Tibial nerve (tissue), 4 donors: ENCODE results near the gene RPL19.

ENCODE experiments used
- CTCF ChIP-seq, 5 experiments: fragments of 200-600 bp in 3 of 5; fragments of 450-650 bp in 2 of 5; sonication (generic) in 3 of 5; IDR thresholded peaks; one replicate each; pipeline ENCODE4 v1.5.1; 2016 to 2019; ENCODE audit warnings: antibody characterized with exemption in 5 of 5, mild to moderate bottlenecking in 3 of 5, moderate library complexity in 2 of 5
- EP300 ChIP-seq, 2 donors: sonication (generic); formaldehyde crosslinking; IDR thresholded peaks; one replicate each; pipeline ENCODE4 v1.6.1; 2017; ENCODE audit warnings: antibody characterized with exemption in 2 of 2, mild to moderate bottlenecking in 1 of 2

DNA sequence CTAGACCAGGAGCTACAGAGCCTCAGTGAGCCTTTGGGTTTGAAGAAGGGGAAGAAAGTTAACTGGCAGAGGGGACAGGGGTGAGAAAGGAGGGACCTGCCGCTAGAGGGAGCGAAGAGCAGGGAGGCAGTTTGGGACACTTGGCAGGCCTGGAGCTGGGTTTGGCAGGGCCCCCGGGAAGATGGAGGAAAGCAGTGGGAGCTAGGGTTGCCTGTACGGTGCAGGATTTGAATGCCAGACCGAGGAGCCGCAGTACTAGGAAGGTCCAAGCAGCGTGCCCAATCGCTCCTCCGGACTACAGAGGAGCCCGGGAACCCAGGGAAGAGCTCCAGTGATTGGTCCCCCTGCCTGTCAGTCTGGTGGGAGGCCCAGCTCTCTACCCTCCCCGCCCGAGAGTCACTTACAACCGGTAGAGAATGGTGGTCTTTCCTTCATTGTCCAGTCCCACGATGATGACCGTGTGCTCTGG lies 35.4 kb upstream of the RPL19 start:
- TF ChIP-seq CTCF (IDR thresholded peaks at IDR 0.05) (peak; percentile 76 to 80 (median 77)), EP300 (IDR thresholded peaks at IDR 0.05) (peak in 1 of 2 donors; percentile 36)
